Hepatocyte (in vitro differentiated cells): ENCODE data around the gene MT1E. TPM values are rescaled to one million over a fixed set of nuclear protein-coding genes. Genes with fewer than 3 reads are reported as not detected.
"Not testable (repeated sequence)": the region's sequence is repeated elsewhere in the genome, so short reads cannot be mapped to it uniquely, and the experiment has no call there.

Experiments
- DNase-seq: peaks from one replicate; pipeline ENCODE4 v3.0.0-alpha.2; 2016; ENCODE audit warnings: low spot score
- H2AFZ ChIP-seq: fragments of 200-600 bp; sonication (generic); 2 replicates; pipeline ENCODE4 v1.6.0; 2016; ENCODE audit warnings: antibody characterized with exemption, mild to moderate bottlenecking
- H3K27ac ChIP-seq: fragments of 200-600 bp; sonication (generic); 2 replicates; pipeline ENCODE4 v1.5.1; 2016; ENCODE audit warnings: mild to moderate bottlenecking
- H3K27me3 ChIP-seq: fragments of 200-600 bp; sonication (generic); 2 replicates; pipeline ENCODE4 v1.6.1; 2016
- H3K36me3 ChIP-seq: fragments of 200-600 bp; sonication (generic); replicated peaks from 2 replicates; pipeline ENCODE4 v1.5.1; 2016; ENCODE audit warnings: low read depth; ENCODE audit not compliant: insufficient read depth
- H3K4me1 ChIP-seq: fragments of 200-600 bp; sonication (generic); 2 replicates; pipeline ENCODE4 v1.5.1; 2016; ENCODE audit warnings: mild to moderate bottlenecking, moderate library complexity; ENCODE audit not compliant: insufficient read depth
- H3K4me2 ChIP-seq: fragments of 200-600 bp; sonication (generic); 2 replicates; pipeline ENCODE4 v1.6.0; 2016
- H3K4me3 ChIP-seq: fragments of 200-600 bp; sonication (generic); 2 replicates; pipeline ENCODE4 v1.5.1; 2016; ENCODE audit warnings: mild to moderate bottlenecking
- H3K79me2 ChIP-seq: fragments of 200-600 bp; sonication (generic); 2 replicates; pipeline ENCODE4 v1.6.0; 2017; ENCODE audit warnings: mild to moderate bottlenecking
- H3K9me2 ChIP-seq: fragments of 200-600 bp; sonication (generic); replicated peaks from 2 replicates; pipeline ENCODE4 v1.6.0; 2017; ENCODE audit warnings: mild to moderate bottlenecking; ENCODE audit not compliant: insufficient read depth
- H3K9me3 ChIP-seq: fragments of 200-600 bp; sonication (generic); 2 replicates; pipeline ENCODE4 v1.5.1; 2016; ENCODE audit warnings: low read depth, mild to moderate bottlenecking
- H4K20me1 ChIP-seq: fragments of 200-600 bp; sonication (generic); 2 replicates; pipeline ENCODE4 v1.6.0; 2016; ENCODE audit warnings: mild to moderate bottlenecking; ENCODE audit not compliant: insufficient read depth, poor library complexity, severe bottlenecking
- EZH2 ChIP-seq: fragments of 200-600 bp; sonication (generic); IDR thresholded peaks from 2 replicates; pipeline ENCODE4 v1.6.1; 2016; ENCODE audit warnings: antibody characterized with exemption, mild to moderate bottlenecking, borderline replicate concordance
- EZH2phosphoT487 ChIP-seq: fragments of 200-600 bp; sonication (generic); IDR thresholded peaks from one replicate; pipeline ENCODE4 v1.6.1; 2018; ENCODE audit warnings: antibody characterized with exemption, mild to moderate bottlenecking, low read depth, moderate library complexity; ENCODE audit not compliant: unreplicated experiment, severe bottlenecking
- WGBS: methylation state at CpG from one replicate; pipeline ENCODE4 v1.1.6; 2016; ENCODE audit warnings: low lambda C conversion rate; ENCODE audit errors: missing lambda C conversion rate; 5-methylcytosine and 5-hydroxymethylcytosine counted together
- polyA plus RNA-seq: library from polyadenylated mRNA; unstranded; fragments of >200 nt; fragmentation: Nextera tagmentation; extraction: Ambion mirVana; gene quantifications from 2 replicates; pipeline ENCODE4 v1.2.1, GENCODE V29; 2016
- total RNA-seq: library from RNA; depleted of rRNA; stranded (reverse); fragments of >200 nt; gene quantifications from 2 replicates; pipeline ENCODE4 v1.2.3, GENCODE V29; 2014
- TF ChIP-seq, protein P1 (sequence below): fragments of 200-600 bp; sonication (generic); IDR thresholded peaks from 2 replicates; pipeline ENCODE4 v1.5.1; 2016; ENCODE audit warnings: antibody characterized with exemption, mild to moderate bottlenecking; ENCODE audit not compliant: poor library complexity

MT1E gene
- total and polyA plus RNA-seq, 2 experiments from 2014 or later, result 65.5 to 121 TPM

DNA sequence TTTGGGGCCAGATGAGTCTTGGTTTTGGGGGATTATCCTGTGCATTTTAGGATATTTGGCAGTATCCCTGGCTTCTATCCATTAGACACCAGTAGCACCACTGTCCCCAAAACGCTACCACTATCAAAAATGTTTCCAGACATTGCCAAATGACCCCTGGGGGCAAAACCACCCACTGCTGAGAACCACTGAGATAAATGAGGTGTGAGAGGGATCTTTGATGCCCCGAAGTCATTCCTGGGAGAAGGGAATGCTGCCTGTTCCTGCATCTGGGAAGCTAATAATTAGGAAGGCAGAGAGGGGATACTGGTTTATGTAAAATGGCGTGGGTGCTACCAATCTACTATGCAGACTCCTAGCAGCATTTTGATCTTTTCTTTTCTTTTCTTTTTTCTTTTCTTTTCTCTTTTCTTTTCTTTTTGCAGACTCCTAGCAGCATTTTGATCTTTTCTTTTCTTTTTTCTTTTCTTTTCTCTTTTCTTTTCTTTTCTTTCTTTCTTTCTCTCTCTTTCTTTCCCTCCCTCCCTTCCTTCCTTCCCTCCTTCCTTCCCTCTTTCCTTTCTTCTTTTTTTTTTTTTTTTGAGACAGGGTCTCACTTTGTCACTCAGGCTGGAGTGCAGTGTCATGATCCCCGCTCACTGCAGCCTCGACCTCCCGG is 45.1 kb upstream of the MT1E start:
- 66% methylated on average over 6 of the region's 6 CpGs for WGBS
- Histone ChIP-seq H3K4me1 (no peaks in the 10 kb centered on the region), H4K20me1 (no peaks in the 10 kb centered on the region), H3K27me3 (peaks cover 4% of the 10 kb centered on the region), H3K27ac (no peak overlapping the region), H3K9me2 (no peaks in the 10 kb centered on the region), H3K4me2 (no peak overlapping the region), H3K79me2 (no peaks in the 10 kb centered on the region), H3K4me3 (no peak overlapping the region), H3K9me3 (no peaks in the 10 kb centered on the region), H3K36me3 (no peaks in the 10 kb centered on the region), H2AFZ (no peak overlapping the region)
- DNase-seq, result no peak
- TF ChIP-seq, protein P1, sequence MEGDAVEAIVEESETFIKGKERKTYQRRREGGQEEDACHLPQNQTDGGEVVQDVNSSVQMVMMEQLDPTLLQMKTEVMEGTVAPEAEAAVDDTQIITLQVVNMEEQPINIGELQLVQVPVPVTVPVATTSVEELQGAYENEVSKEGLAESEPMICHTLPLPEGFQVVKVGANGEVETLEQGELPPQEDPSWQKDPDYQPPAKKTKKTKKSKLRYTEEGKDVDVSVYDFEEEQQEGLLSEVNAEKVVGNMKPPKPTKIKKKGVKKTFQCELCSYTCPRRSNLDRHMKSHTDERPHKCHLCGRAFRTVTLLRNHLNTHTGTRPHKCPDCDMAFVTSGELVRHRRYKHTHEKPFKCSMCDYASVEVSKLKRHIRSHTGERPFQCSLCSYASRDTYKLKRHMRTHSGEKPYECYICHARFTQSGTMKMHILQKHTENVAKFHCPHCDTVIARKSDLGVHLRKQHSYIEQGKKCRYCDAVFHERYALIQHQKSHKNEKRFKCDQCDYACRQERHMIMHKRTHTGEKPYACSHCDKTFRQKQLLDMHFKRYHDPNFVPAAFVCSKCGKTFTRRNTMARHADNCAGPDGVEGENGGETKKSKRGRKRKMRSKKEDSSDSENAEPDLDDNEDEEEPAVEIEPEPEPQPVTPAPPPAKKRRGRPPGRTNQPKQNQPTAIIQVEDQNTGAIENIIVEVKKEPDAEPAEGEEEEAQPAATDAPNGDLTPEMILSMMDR, result no peak
- TF ChIP-seq EZH2phosphoT487 (no peak), EZH2 (no peak)

DNA sequence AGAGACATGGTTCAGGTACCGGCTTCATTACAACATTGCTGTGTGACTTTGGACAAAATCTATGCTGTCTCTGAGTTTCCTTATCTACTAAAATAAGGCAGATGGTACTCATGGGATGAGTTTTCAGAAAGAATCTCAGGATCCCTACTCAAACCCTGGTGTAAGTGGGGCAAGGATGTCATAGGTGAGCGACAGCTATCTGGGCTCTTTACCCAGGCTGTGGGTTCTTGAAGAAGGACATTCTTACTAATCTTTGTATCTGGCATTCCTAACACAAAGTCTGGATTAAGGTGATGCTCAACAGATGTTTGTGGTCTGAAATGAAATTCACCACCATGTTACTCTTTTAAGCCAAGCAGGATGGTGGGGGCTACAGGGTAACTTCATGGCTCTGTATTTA is 42.7 kb upstream of the MT1E start:
- H3K4me2 ChIP-seq, H4K20me1 ChIP-seq, H2AFZ ChIP-seq, H3K27ac ChIP-seq, H3K36me3 ChIP-seq, H3K4me3 ChIP-seq, H3K9me3 ChIP-seq, DNase-seq, H3K79me2 ChIP-seq, H3K9me2 ChIP-seq, H3K4me1 ChIP-seq: not testable (repeated sequence)
- H3K27me3 ChIP-seq, result peaks cover 19% of the 10 kb centered on the region
- WGBS, result 73% methylated on average over 2 of the region's 2 CpGs

DNA sequence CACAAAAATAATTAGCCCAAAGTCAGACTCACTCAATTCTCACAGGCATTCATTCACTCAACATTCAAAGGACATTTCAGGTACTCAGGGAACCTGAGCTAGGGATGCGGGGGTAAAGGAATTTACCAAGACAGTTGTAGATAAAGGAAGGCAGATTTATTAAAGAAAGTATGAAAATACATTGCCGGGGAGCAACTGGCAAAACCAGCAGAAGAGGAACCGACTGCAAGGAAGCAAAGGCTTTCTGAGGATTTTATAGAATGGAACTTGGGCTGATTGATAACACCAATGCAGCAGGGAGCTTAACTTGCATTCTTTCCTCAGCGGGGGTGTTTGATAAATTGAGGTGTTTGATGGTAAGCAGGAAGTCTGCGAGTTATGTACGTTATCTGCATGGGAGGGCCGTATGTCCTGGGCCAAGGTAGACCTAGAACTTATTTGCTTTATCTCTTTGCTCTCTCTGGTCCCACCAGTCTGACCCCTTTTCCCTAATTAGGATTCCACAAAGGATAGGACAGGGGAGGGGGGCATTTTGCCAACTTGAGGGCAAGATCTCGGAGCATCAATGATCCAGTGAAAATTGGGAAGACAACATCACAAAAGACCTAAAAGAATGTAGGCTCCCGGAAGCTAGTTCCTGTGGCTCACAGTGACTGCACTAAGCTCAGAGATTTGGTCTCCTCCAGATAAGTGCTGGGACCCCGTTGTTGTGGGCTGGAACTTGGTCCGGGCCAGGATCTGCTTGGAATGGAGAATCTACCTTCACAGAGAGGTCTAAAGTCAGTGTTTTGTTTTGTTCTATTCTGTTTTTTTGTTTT is 42.0 kb upstream of the MT1E start:
- Histone ChIP-seq H2AFZ (no peak overlapping the region), H3K9me3 (no peaks in the 10 kb centered on the region), H3K27ac (no peak overlapping the region), H3K4me2 (no peak overlapping the region), H3K36me3 (no peaks in the 10 kb centered on the region), H3K27me3 (peaks cover 25% of the 10 kb centered on the region), H3K9me2 (no peaks in the 10 kb centered on the region), H3K4me3 (no peak overlapping the region), H3K79me2 (no peaks in the 10 kb centered on the region), H3K4me1 (no peaks in the 10 kb centered on the region), H4K20me1 (no peaks in the 10 kb centered on the region)
- DNase-seq, result no peak
- 39% methylated on average over 11 of the region's 11 CpGs for WGBS
- TF ChIP-seq, protein P1, result no peak
- TF ChIP-seq EZH2phosphoT487, result no peak
- TF ChIP-seq EZH2, result no peak

DNA sequence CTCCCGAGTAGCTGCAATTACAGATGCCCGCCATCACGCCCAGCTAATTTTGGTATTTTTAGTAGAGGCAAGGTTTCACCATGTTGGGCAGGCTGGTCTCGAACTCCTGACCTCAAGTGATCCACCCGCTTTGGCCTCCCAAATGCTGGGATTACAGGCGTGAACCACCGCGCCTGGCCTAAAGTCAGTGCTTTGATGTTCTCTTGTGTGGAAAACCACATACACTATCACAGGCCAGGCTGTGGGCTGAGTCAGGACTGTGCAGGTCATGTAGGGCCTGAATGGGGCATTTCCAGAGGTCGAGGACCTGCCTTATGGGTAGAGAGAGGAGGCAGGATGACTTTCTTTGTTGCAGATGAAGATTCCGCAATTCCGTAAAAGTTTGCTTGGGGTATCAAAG is 41.3 kb upstream of the MT1E start:
- TF ChIP-seq EZH2, result no peak
- TF ChIP-seq EZH2phosphoT487, result no peak
- TF ChIP-seq, protein P1, result no peak
- 94% methylated on average over 11 of the region's 11 CpGs for WGBS

More for the DNA sequence above, 41.3 kb upstream of the MT1E start:
- no peaks in the 10 kb centered on the region for H3K79me2 ChIP-seq
- no peaks in the 10 kb centered on the region for H3K9me3 ChIP-seq
- no peak overlapping the region for H3K4me2 ChIP-seq
- DNase-seq, result no peak
- H3K36me3 ChIP-seq, result no peaks in the 10 kb centered on the region
- H4K20me1 ChIP-seq, result no peaks in the 10 kb centered on the region
- no peak overlapping the region for H3K27ac ChIP-seq
- H2AFZ ChIP-seq, result no peak overlapping the region
- H3K4me3 ChIP-seq, result no peak overlapping the region
- peaks cover 32% of the 10 kb centered on the region for H3K27me3 ChIP-seq
- no peaks in the 10 kb centered on the region for H3K9me2 ChIP-seq
- H3K4me1 ChIP-seq, result no peaks in the 10 kb centered on the region
